ENCODE data around the gene CKAP2L. TPM values are rescaled to one million over a fixed set of nuclear protein-coding genes. Genes with fewer than 3 reads are reported as not detected.

Gene CKAP2L
- total RNA-seq, 4 donors from 2014 or later, result 1.2 to 11.3 (median 2.0) TPM

DNA sequence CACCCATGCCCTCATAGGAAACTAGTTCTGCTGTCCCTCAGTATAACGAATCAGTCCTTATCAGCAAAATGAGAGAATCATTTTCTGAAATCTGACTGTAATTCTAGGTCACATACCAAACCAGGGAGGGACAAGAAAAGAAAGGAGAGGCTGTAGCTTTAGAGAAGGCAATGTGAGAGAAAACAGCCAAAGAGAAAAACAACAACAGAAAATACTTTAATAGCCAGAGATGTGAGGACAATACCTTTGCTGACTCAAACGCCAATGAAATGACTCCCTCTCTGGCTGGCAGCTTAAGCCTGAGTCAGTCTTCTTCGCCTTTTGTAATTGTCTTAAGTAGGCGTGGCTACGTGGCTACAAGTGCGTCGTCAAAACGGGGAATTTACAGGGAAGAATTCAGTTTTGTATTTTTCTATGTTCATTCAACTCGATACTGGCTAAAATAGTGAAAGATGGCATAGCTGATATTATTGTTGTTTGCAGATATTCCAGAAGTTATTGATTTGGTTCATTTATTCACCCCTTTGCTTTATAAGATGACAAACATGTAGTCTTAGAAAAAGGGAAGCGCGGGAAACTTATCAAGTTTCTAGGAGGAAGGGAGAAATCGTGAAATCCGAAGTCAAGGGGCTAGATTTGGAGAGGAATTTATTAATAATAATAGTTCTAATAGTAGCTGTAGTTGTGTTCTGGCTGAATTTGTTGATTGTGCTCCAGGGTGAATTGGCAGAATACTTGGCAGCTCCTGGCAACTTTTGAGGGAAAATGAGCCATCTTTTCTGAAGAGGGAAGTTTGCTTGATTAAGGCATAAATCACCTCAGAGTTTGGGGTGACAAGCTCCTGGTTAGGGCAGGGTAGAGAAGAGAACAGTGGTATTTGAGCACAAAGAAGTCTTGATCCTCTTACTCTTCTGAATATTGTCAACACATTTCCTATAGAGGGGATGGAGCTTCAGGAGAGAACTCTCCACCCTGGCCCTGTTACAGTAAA lies 20.1 kb upstream of the CKAP2L start, which contains the start of gene IL1A:
IL1A (minus strand) TSS at position 295 of the 991 bp plus-strand sequence. CDS start 723 bp downstream, outside the sequence.
- WGBS, 2 donors, result 27 to 30% methylated on average over 13 of the region's 13 CpGs
- intact Hi-C loops (cut with DNase I; ENCODE audit: low total_unique reads), result no loop called here
- TF ChIP-seq POLR2A (IDR thresholded peaks at IDR 0.05) (no peak), CTCF (IDR thresholded peaks at IDR 0.05) (no peak)
- no peak within 1 kb of the TSS for H3K4me3 ChIP-seq (ENCODE audit: low read depth, poor library complexity, severe bottlenecking)
- DNase-seq (ENCODE audit: low spot score in 2 of 2), result no peak

- TF ChIP-seq POLR2A (IDR thresholded peaks at IDR 0.05), result no peak
- no peak for TF ChIP-seq CTCF (IDR thresholded peaks at IDR 0.05)
- DNase-seq (ENCODE audit: low spot score in 2 of 2), result no peak
- intact Hi-C loops (cut with DNase I; ENCODE audit: low total_unique reads), result no loop called here
- 89 to 91% methylated on average over 3 of the region's 3 CpGs for WGBS, 2 donors
- H3K4me3 ChIP-seq (ENCODE audit: low read depth, poor library complexity, severe bottlenecking), result no peak overlapping the region
Observed at GRCh38 chr2:112783187-112783714, 18.8 kb upstream of the CKAP2L start.

- whole genome bisulfite sequencing, 2 donors, result 81 to 90% methylated on average over 3 of the region's 3 CpGs
- H3K4me3 ChIP-seq (ENCODE audit: low read depth, poor library complexity, severe bottlenecking), result no peak overlapping the region
- intact Hi-C loops (cut with DNase I; ENCODE audit: low total_unique reads), result no loop called here
Observed at GRCh38 chr2:112782234-112782799, 17.9 kb upstream of the CKAP2L start.

GRCh38 chr2:112779598-112779997 lies 15.2 kb upstream of the CKAP2L start:
- DNase-seq (ENCODE audit: low spot score in 2 of 2), result no peak
- intact Hi-C loops (cut with DNase I; ENCODE audit: low total_unique reads), result no loop called here
- no peak overlapping the region for H3K4me3 ChIP-seq (ENCODE audit: low read depth, poor library complexity, severe bottlenecking)
- TF ChIP-seq POLR2A (IDR thresholded peaks at IDR 0.05) (no peak), CTCF (IDR thresholded peaks at IDR 0.05) (no peak)
- 92 to 98% methylated on average over 1 of the region's 1 CpG for WGBS, 2 donors

More at GRCh38 chr2:112782234-112782799, 17.9 kb upstream of the CKAP2L start:
- no peak for TF ChIP-seq POLR2A (IDR thresholded peaks at IDR 0.05)
- TF ChIP-seq CTCF (IDR thresholded peaks at IDR 0.05), result no peak
- DNase-seq (ENCODE audit: low spot score in 2 of 2), result no peak

- TF ChIP-seq POLR2A (IDR thresholded peaks at IDR 0.05) (no peak), CTCF (IDR thresholded peaks at IDR 0.05) (no peak)
- H3K4me3 ChIP-seq (ENCODE audit: low read depth, poor library complexity, severe bottlenecking), result no peak overlapping the region
- intact Hi-C loops (cut with DNase I; ENCODE audit: low total_unique reads), result no loop called here
- no peak for DNase-seq (ENCODE audit: low spot score in 2 of 2)
Observed at GRCh38 chr2:112777036-112777435, 12.6 kb upstream of the CKAP2L start.
